GM19328 (cell line): ENCODE data around the gene AMY1C.
A peak's percentile ranks its signal among the peaks of the same experiment; 100 is the strongest.
"Not testable (repeated sequence)": the region's sequence is repeated elsewhere in the genome, so short reads cannot be mapped to it uniquely, and the experiment has no call there.

Source experiments
- ATAC-seq: cut with Tn5 transposase; IDR thresholded peaks from one replicate; pipeline ENCODE4 v1.9.1; 2021; ENCODE audit warnings: mild to moderate bottlenecking, moderate library complexity; ENCODE audit not compliant: unreplicated experiment

The AMY1C gene

DNA sequence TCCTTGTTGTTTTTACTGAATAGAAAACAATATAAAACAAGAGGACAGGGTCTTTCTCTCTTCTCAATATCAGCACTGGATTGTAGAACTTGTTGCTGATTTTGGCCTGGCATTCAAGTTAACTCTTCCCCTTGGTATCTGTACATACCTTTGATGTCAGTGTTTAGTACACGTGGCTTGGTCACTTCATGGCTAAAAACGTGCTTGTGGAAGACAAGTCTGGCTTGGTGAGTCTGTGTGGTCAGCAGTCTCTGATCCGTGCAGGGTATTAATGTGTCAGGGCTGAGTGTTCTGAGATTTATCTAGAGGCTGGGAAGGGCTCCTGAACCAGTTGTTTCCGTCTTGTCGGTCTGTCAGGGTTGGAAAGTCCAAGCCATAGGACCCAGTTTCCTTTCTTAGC is at the start of gene AMY1C:
TSS of gene AMY1C (plus strand) at position 301 of the 400 bp plus-strand sequence. CDS start 572 bp downstream, outside the sequence.
- ATAC-seq, result not testable (repeated sequence)

GRCh38 chr1:103700669-103701068 is 49.0 kb upstream of the AMY1C start:
- not testable (repeated sequence) for ATAC-seq

DNA sequence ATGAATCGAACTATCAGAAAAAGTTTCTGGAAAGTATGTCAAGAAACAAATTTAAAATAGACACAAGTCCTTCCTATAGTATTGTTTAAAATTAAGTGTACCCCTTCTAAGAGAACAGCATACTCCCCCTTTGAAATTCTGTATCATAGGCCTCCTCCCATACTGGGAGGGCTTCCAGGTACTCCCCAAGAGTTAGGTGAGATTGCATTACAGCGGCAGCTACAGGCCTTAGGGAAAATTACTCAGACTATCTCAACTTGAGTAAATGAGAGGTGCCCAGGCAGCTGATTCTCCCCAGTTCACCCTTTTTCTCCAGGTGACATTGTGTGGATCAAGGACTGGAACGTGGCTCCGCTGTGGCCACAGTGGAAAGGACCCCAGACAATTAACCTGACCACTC is 48.4 kb upstream of the AMY1C start:
- ATAC-seq, result not testable (repeated sequence)

DNA sequence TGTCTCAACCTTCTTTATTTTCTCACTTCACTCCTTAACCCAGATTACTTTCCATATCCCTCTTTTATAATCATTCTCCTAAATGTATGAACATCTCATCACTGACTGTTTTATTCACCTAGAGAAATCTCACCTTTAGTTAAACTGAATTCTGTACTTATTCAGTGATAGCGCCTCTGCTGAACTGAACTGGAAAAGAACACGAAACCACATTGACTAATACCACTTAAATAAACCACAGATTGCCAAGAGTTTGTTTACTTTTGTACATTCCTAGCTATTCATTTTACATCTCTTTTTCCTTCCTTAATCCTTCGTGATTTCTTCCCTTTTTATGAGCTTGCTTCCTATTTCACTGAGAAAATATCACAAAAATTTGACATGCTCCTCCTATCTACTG is 42.0 kb upstream of the AMY1C start:
- ATAC-seq, result not testable (repeated sequence)

GRCh38 chr1:103710381-103710780 is 39.3 kb upstream of the AMY1C start:
- ATAC-seq, result not testable (repeated sequence)

DNA sequence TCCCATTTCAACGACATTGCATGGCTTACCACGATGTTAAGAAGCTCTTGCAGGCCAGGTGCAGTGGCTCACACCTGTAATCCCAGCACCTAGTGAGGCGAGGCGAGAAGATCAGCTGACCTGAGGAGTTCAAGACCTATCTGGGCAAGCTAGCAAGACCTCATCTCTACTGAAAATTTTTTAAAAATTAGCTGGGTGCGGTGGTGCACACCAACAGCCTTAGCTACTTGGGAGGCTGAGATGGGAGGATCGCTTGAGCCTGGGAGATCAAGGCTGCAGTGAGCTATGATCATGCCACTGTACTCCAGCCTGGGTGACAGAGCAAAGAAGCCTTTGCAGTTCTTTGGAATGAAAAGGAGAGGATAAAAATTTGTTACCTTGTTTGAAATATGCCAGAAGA is 32.3 kb upstream of the AMY1C start:
- not testable (repeated sequence) for ATAC-seq

- ATAC-seq, result not testable (repeated sequence)
These were observed 28.2 kb upstream of the AMY1C start for GRCh38 chr1:103721473-103721872.

DNA sequence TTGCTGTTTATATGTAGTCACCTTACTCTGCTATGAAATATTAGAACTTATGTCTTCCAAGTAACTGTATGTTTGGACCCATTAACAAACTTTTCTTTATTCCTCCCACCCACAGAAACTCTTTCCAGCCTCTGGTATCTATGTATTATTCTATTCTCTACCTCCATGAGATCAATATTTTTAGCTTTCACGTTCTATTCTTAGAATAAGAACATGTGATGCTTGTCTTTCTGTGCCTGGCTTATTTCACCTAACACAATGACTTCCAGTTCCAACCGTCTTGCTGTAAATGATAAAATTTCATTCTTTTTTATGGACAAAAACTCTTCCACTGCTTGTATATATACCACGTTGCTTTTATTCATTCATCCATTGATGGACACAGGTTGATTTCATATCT is 14.4 kb upstream of the AMY1C start:
- ATAC-seq, result not testable (repeated sequence)

GRCh38 chr1:103738031-103738430 is 11.7 kb upstream of the AMY1C start:
- not testable (repeated sequence) for ATAC-seq

DNA sequence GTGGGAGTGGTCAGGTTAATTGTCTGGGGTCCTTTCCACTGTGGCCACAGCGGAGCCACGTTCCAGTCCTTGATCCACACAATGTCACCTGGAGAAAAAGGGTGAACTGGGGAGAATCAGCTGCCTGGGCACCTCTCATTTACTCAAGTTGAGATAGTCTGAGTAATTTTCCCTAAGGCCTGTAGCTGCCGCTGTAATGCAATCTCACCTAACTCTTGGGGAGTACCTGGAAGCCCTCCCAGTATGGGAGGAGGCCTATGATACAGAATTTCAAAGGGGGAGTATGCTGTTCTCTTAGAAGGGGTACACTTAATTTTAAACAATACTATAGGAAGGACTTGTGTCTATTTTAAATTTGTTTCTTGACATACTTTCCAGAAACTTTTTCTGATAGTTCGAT is 5.2 kb upstream of the AMY1C start:
- ATAC-seq, result not testable (repeated sequence)

DNA sequence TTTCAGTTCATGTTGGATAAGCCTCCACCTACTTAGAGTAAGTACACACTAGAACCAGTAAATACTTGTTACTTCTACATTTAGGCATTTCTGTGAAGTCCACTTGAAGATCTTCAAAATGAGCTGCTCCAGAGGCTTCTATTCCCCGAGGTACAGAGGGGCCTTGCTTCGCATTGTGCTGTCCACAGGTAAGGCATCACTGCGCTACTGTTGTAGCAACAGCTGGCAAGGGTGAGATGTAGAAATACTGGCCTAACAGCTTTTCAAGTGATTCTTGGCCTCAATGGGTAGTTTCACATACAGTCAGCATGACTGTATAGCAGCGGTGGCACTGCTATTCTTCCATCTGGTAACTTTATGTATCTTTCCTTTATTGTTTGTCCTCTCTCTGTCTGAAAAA is 4.7 kb upstream of the AMY1C start:
- ATAC-seq, result not testable (repeated sequence)

DNA sequence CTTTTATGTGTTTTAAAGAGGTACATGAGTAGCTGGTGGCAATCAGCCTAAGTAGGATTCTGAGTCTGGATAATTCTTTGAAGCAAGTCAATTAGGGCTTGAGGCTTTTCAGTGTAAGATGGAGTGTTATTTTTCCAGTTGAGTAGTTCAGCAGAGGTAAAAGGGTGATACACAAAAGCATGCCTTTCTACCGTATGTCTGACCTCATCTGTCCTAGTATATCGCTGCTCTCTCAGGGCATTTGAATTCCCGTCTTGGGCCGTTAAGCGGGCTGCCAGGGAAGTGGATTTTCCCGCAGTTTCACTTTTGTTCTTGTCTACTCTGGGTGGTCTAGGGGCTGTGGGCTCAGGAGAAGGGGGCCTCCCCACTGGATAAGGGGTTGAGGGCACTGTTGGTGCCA is 1.4 kb upstream of the AMY1C start:
- not testable (repeated sequence) for ATAC-seq

- ATAC-seq, result no peak
These were observed 12.2 kb downstream of the AMY1C start for GRCh38 chr1:103761896-103762295.

GRCh38 chr1:103779932-103780331 is 30.2 kb downstream of the AMY1C start:
- ATAC-seq, result no peak

DNA sequence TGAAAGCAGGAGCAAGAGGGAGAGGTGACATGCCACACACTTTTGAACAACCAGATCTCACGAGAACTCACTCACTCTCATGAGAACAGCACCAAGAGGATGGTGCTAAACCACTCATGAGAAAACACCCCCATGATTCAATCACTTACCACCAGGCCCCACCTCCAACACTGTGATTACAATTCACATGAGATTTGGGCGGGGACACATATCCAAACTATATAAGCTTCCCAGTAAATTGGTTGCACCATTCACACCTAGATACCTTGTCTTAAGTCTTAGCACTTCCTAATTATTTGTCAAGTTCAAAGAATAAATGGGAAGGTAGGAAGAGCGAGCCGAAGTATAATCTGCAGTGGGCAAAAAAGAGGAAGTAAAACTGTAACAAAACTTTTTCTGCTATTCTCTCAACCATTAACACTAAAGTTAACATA is 34.3 kb downstream of the AMY1C start:
- ATAC-seq, result peak; percentile 67

DNA sequence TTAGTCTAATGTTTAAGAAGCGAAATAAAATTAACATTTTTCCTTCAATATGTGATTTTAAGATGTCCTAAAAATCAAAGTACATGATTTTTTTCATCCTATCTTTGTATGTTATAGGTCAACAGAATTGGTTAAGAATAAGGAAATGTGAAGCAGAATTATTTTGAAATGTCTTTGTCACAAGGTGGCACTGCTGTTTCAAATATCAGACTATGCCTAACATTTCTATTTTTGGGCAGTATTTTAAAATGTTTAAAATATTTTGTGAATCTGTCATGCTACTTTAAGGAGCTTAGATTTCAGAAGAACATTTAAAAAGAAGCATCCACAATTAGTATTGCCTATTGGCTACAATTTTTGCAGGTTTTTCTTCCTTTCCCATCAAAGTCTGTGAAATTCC is 38.7 kb downstream of the AMY1C start:
- ATAC-seq, result no peak

DNA sequence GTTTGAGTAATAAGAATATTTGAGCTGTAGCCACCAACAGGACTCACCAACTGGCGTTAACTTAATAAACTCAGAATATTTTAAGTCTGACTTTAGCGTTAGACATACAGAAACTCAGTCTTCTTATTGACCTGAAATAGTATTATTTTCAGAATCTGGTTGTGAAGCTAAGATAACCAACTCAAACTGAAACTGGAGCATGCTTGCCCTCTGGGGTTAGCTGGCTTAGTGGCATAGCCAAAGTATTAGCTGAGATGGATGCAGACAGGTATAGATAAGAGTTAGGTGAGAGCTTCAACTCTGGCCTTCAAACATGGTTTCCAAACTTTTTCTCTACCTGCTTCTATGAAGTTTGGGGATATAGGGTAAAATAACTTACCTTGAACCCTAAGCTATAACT is 40.5 kb downstream of the AMY1C start:
- no peak for ATAC-seq
